Measurements from ENCODE around the gene HAND2.

- TF ChIP-seq POLR2A (IDR thresholded peaks at IDR 0.05), result no peak
- TF ChIP-seq, protein P1, sequence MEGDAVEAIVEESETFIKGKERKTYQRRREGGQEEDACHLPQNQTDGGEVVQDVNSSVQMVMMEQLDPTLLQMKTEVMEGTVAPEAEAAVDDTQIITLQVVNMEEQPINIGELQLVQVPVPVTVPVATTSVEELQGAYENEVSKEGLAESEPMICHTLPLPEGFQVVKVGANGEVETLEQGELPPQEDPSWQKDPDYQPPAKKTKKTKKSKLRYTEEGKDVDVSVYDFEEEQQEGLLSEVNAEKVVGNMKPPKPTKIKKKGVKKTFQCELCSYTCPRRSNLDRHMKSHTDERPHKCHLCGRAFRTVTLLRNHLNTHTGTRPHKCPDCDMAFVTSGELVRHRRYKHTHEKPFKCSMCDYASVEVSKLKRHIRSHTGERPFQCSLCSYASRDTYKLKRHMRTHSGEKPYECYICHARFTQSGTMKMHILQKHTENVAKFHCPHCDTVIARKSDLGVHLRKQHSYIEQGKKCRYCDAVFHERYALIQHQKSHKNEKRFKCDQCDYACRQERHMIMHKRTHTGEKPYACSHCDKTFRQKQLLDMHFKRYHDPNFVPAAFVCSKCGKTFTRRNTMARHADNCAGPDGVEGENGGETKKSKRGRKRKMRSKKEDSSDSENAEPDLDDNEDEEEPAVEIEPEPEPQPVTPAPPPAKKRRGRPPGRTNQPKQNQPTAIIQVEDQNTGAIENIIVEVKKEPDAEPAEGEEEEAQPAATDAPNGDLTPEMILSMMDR (IDR thresholded peaks at IDR 0.05), result no peak
Observed at GRCh38 chr4:173485164-173485563, 44.9 kb downstream of the HAND2 start.

All from lower leg skin (tissue), 3 donors.